Amniotic stem cell (primary cell): ENCODE measurements around the gene MRPL14.

Source experiments
- DNase-seq: peaks from one replicate; lab custom pipeline; 2025; lab: John Stamatoyannopoulos, UW

The MRPL14 gene

GRCh38 chr6:44122801-44123200 is 4.5 kb downstream of the MRPL14 start:
- DNase-seq = no peak

GRCh38 chr6:44120692-44121443 is 6.4 kb downstream of the MRPL14 start:
- DNase-seq = no peak

GRCh38 chr6:44119704-44120262 is 7.5 kb downstream of the MRPL14 start:
- no peak for DNase-seq

GRCh38 chr6:44117397-44118128 is 9.7 kb downstream of the MRPL14 start:
- DNase-seq = no peak

- peak; percentile 77 for DNase-seq
Measured at GRCh38 chr6:44116641-44117382, 10.4 kb downstream of the MRPL14 start.

GRCh38 chr6:44115866-44116265 is 11.4 kb downstream of the MRPL14 start:
- no peak for DNase-seq

- no peak for DNase-seq
Measured at GRCh38 chr6:44113414-44113813, 13.8 kb downstream of the MRPL14 start.

GRCh38 chr6:44111434-44112417 is 15.5 kb downstream of the MRPL14 start:
- DNase-seq = no peak

GRCh38 chr6:44110966-44111365 is 16.3 kb downstream of the MRPL14 start:
- DNase-seq = no peak

GRCh38 chr6:44110005-44110676 is 17.1 kb downstream of the MRPL14 start:
- no peak for DNase-seq

GRCh38 chr6:44109212-44109611 is 18.0 kb downstream of the MRPL14 start:
- no peak for DNase-seq

- DNase-seq = no peak
Measured at GRCh38 chr6:44108471-44108870, 18.8 kb downstream of the MRPL14 start.

- DNase-seq = no peak
Measured at GRCh38 chr6:44107017-44107416, 20.2 kb downstream of the MRPL14 start.

- no peak for DNase-seq
Measured at GRCh38 chr6:44105993-44106740, 21.1 kb downstream of the MRPL14 start.

- no peak for DNase-seq
Measured at GRCh38 chr6:44105146-44105545, 22.1 kb downstream of the MRPL14 start.

GRCh38 chr6:44104481-44105021 is 22.7 kb downstream of the MRPL14 start:
- no peak for DNase-seq

- DNase-seq = no peak
Measured at GRCh38 chr6:44102527-44102926, 24.7 kb downstream of the MRPL14 start.

- no peak for DNase-seq
Measured at GRCh38 chr6:44101832-44102231, 25.4 kb downstream of the MRPL14 start.

- no peak for DNase-seq
Measured at GRCh38 chr6:44100088-44100550, 27.1 kb downstream of the MRPL14 start.

- DNase-seq = no peak
Measured at GRCh38 chr6:44099192-44099591, 28.1 kb downstream of the MRPL14 start.
